ENCODE measurements around the gene C16orf96.

C16orf96 gene

GRCh38 chr16:4556112-4556511 lies at the start of gene C16orf96:
C16orf96 (plus strand) TSS chr16:4556340; CDS start chr16:4556490, 150 bp downstream.
- no peak for DNase-seq

GRCh38 chr16:4506450-4506849 lies 49.7 kb upstream of the C16orf96 start:
- peak; percentile 57 for DNase-seq

DNA sequence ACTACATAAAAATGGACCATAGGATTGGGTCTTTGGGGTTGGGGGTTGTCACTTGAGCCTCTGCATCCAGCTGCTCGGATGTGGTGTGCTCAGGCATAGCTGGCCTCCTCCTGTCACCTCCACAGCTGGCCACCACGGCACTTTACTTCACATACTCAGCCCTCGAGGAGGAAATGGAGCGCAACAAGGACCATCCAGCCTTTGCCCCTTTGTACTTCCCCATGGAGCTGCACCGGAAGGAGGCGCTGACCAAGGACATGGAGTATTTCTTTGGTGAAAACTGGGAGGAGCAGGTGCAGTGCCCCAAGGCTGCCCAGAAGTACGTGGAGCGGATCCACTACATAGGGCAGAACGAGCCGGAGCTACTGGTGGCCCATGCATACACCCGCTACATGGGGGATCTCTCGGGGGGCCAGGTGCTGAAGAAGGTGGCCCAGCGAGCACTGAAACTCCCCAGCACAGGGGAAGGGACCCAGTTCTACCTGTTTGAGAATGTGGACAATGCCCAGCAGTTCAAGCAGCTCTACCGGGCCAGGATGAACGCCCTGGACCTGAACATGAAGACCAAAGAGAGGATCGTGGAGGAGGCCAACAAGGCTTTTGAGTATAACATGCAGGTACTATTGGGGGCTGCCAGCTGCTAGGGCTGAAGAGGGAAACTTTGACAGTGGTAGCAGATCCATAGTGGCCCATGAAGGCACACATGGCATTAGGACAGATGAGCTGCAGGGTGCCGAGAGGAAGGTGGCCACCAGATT lies 48.4 kb upstream of the C16orf96 start:
- DNase-seq, result no peak

GRCh38 chr16:4508806-4509205 lies 47.3 kb upstream of the C16orf96 start:
- no peak for DNase-seq

DNA sequence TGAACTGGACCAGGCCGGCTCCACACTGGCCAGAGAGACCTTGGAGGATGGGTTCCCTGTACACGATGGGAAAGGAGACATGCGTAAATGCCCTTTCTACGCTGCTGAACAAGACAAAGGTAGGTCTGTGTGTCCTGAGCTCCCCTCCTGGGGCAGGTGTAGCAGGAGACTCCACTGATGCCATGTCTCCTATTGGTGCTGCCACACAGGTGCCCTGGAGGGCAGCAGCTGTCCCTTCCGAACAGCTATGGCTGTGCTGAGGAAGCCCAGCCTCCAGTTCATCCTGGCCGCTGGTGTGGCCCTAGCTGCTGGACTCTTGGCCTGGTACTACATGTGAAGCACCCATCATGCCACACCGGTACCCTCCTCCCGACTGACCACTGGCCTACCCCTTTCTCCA lies 46.7 kb upstream of the C16orf96 start:
- DNase-seq, result no peak

GRCh38 chr16:4510131-4510530 lies 46.0 kb upstream of the C16orf96 start:
- DNase-seq, result no peak

DNA sequence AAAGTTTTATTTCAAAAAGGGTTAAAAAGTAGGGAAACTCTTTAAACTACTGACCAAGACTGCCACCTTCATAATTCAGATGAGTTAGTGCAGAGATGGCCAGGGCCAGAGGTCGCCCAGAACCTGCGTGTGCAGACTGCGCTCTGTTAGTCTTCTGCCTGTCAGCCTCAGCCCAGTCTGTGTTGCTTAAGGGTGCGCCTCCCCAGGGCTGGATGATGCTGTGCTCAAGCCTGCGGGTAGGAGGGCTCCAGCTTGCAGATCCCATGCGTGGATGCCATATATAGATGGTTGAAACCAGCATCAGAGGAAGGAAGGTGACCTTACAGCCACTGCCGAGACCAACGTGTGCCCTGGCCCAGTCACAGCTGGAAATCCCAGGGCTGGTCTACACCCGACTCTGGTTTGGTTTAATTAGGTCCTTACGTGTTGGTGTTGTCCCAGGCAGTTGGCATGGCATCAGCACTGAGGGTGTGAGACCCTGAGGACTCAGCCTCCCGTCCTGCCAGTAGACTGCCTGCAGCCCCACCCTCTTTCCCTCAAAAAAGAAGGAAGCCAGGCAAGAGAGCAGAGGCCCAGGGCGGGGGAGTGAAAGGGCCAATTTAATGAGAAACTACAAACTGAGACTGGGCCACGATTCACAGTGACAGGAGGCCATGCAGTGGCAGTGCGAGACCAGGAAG lies 45.3 kb upstream of the C16orf96 start:
- no peak for DNase-seq

DNA sequence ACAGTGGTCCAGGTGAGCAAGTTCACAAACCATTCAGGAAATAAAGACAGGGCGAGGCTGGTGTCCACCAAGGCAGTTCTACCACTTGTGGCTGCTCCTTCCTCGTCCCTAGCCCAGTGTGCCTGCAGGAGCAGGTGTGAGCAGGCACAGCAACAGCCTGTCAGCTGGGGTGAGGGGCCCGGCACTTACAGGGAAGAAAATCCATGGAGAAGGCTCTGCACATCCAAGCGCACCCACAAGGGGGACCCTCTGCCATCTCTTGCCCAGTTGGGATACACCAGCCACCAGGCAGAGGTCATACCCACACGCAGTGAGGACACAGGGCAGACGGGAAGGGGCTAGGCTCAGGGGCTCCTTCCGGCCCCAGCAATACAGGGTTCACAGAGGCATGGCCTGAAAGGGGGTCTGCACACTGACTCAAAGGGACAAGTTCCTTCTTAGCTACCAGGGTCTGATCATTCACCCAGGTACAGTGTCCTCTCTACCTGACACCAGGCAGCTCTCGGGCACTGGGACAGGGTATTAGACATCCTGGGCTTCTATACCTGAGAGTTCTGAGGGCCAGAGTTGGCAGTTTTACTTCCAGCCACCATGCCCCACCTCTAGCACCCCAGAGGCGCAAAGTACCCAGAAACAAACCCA lies 44.6 kb upstream of the C16orf96 start:
- DNase-seq, result peak; percentile 19

GRCh38 chr16:4512473-4512872 lies 43.7 kb upstream of the C16orf96 start:
- no peak for DNase-seq

- DNase-seq, result no peak
Measured at GRCh38 chr16:4513086-4513860, 42.9 kb upstream of the C16orf96 start.

GRCh38 chr16:4513881-4514280 lies 42.3 kb upstream of the C16orf96 start:
- DNase-seq, result no peak

DNA sequence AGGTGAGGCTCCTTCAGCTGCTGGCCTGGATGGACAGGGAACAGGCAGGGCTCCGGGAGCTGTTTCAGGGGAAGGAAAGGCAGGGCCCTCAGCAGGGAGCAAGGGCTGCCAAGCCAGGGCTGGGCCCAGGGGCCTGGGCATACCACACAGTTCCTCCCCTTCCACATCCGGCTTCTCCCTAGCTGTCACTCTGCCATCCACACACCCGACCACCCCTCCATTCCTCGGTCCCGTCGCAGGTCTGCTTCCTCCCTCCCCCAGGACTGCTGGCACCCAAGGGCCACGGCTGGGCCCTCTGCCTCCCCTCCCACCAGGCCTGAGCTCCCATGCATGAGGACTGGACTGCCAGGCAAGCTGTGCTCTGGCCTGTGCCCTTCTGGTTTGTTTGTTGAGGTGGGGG lies 41.5 kb upstream of the C16orf96 start:
- no peak for DNase-seq

DNA sequence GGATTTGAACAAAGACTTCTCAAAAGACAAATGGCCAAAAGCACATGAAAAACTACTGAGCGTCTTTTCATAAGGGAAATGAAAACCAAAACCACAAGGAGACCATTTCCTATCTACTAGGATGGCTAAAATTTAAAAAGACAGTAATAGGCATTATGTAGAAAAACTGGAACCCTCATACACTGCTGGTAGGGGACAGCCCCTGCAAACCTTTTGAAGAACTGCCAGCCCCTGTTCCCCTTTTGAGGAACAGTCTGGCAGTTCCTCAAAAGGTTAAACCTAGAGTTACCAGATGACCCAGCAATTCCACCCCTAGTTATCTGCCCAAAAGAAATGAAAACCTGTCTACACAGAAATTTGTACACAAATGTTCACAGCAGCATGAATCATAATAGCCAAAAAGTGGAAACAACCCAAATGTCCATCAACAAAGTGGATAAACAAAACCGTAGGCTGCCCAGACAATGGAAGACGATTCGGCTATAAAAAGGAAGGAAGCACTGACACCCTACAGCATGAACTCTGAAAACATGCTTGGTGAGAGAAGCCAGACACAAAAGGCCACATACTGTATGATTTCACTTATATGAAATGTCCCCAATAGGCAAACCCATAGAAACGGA lies 40.4 kb upstream of the C16orf96 start:
- no peak for DNase-seq

GRCh38 chr16:4517812-4518680 lies 38.1 kb upstream of the C16orf96 start:
- no peak for DNase-seq

DNA sequence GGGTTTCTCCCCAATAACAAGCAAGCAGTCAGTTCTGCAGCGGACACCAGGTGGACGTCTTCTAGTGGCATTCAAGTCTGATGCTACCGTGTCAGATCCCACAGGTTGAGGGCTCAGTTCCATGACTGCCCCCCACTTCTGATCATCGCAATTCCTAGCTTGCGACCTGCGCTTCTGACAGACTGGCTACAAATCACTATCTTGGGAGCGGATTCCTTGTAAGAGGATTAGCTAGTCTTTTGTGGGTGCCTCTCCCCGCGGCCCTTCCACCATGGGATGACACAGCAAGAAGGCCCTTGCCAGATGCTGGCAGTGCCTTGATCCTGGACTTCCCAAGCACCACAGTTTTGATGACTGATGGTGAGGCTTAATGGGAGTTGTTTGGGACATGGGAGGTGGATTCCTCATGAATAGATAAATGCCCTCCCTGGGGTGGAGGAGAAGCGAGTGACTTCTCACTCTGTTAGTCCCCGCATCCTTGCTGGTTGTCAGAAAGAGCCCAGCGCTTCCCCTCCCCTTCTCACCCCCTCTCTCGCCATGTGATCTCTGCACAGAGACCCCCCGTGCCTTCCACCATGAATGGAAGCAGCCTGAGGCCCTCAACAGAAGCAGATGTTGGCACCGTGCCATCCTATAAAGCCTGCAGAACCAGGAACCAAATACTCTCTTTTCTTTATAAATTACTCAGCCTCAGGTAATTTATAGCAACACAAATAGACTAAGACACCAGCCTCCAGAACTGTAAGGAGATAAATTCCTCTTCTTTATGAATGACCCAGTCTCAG lies 36.7 kb upstream of the C16orf96 start:
- DNase-seq, result no peak

DNA sequence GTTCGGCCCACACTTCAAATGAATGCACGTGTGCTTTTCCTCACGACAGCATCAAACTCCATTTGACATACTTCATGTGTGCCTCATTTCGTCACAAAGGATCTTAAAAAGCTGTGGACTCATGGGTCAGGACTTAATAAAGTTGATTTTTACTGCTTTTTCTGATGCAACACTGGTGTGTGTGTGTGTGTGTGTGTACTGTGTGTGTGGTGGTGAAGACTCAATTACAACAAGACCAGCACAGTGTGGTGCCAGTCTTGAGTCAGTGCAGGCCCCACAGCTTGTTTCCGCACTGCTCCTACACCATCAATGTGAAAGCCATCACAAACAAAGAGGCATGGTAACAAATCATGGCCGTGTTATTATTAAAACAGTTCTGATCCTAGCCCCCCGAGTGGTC lies 35.2 kb upstream of the C16orf96 start:
- no peak for DNase-seq

DNA sequence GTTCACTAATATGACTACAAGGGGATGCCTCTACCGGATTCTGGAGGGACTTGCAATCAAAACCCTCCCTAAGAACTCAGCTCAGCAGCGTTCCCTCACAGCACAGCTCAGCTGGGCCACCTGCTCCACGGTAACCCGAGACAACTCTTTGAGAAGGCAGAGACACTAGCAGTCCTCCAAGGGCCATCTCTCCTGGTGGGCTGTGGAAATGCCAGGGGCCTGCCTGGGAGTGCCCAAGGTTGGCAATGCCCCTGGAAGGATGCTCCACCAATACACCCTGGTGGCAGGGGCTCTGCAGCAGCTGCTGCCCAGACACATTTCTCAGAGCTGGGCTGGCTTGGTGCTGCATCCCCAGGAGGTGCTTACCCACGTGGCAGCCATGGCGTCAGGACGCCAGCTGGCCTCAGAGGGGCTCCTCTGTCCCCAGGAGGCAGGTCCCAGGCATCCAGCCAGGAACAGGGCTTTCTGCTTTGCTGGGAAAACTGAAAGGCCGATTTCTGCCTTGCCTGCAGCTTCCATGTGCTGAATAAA lies 34.0 kb upstream of the C16orf96 start:
- no peak for DNase-seq

- no peak for DNase-seq
Measured at GRCh38 chr16:4523686-4524085, 32.5 kb upstream of the C16orf96 start.

DNA sequence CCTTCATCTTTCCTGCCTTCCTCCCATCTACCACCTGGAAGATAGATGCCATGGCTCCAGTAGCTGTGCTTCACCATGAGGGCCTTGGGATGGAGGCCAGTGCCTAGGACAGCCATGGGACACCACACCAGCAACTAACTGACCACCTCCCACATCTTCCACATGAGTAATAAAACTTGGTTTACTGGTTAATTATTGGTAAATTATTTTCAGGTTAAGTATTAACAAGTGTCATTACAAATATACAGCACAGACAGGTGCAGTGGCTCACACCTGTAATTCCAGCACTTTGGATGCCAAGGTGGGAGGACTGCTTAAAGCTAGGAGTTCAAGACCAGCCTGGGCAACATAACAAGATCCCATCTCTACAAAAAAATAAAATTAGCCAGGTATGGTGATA lies 31.6 kb upstream of the C16orf96 start:
- no peak for DNase-seq

DNA sequence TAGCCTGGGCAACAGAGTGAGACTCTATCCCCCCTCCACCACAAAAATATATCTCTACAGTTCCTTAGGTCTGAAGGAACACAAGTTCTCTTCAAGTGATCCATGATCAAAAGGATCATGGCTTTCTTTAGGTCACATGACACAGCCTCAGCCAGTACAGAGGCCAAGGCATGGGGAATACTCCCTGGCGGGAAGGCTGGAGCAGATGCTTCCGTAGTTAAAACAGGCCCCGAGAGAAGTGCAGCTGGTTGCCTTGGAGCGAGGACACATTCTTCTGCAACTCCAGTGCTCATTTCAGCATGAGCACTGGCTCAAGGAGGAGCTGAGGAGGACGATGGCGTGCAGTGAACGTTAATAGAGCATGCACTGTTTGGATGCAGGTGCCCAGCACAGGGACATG lies 31.1 kb upstream of the C16orf96 start:
- DNase-seq, result no peak
